ENCODE measurements around the gene PHF5A. TPM values are rescaled to one million over a fixed set of nuclear protein-coding genes. Genes with fewer than 3 reads are reported as not detected.
A peak's percentile ranks its signal among the peaks of the same experiment; 100 is the strongest.

Gene PHF5A
- total and polyA plus RNA-seq, 10 of the 15 experiments (the other 5 are each of a cell fraction or from before 2014, with no cell fraction given), result 40.5 to 115 (median 79.2) TPM

- TF ChIP-seq CREB1 (IDR thresholded peaks at IDR 0.05; ENCODE audit: low read depth) (no peak), NR2F1 (conservative IDR thresholded peaks at IDR 0.05) (peak; percentile 91), BHLHE40 (IDR thresholded peaks at IDR 0.05; ENCODE audit: borderline replicate concordance in 1 of 2, low read depth in 2 of 2, low read length in 1 of 2) (peak; percentile 59 to 80; a peak in 3 of 4 replicates), ATF7 (IDR thresholded peaks at IDR 0.05; ENCODE audit: low read depth) (no peak), ZBED1 (IDR thresholded peaks at IDR 0.05; ENCODE audit: borderline replicate concordance) (0 out of 2 replicates have a peak, but pooled peaks have one; percentile 86), E2F4 (IDR thresholded peaks at IDR 0.05; ENCODE audit: low read depth, low read length) (no peak), PAX8 (IDR thresholded peaks at IDR 0.05) (no peak), NR2C1 (IDR thresholded peaks at IDR 0.05) (peak; percentile 69), ZNF207 (IDR thresholded peaks at IDR 0.05; ENCODE audit: borderline replicate concordance) (peak; percentile 94; the same call in 1 of the 2 replicates), ESRRA (IDR thresholded peaks at IDR 0.05; ENCODE audit: low read length) (peak; percentile 22; the same call in 1 of the 2 replicates), SUPT20H (IDR thresholded peaks at IDR 0.05; ENCODE audit: borderline replicate concordance, control insufficient read depth, low read depth, low read length) (no peak), TCF7 (IDR thresholded peaks at IDR 0.05; ENCODE audit: borderline replicate concordance) (no peak), IRF3 (IDR thresholded peaks at IDR 0.05) (peak; percentile 36; the same call in 1 of the 2 replicates), POLR2AphosphoS5 (IDR thresholded peaks at IDR 0.05; ENCODE audit: low read length) (peak; percentile 97), SMAD5 (IDR thresholded peaks at IDR 0.05; ENCODE audit: low read depth) (peak; percentile 98), SREBF1 (IDR thresholded peaks at IDR 0.05; ENCODE audit: low read length) (no peak), CHD4 (IDR thresholded peaks at IDR 0.05) (no peak), USF1 (IDR thresholded peaks at IDR 0.05; ENCODE audit: borderline replicate concordance, extremely low read length, insufficient read depth, low read depth, low read length) (no peak), ZBTB11 (CRISPR knock-in tag; IDR thresholded peaks at IDR 0.05) (peak; percentile 48), JUND (IDR thresholded peaks at IDR 0.05; ENCODE audit: low read depth, low read length) (no peak), IRF4 (IDR thresholded peaks at IDR 0.05; ENCODE audit: low read depth, low read length) (peak; percentile 48; the same call in 1 of the 2 replicates), ZNF24 (IDR thresholded peaks at IDR 0.05) (no peak; the same call in 1 of the 2 replicates), POLR2AphosphoS2 (IDR thresholded peaks at IDR 0.05; ENCODE audit: low read depth, low read length) (peak; percentile 98), CBX5 (IDR thresholded peaks at IDR 0.05; ENCODE audit: low read depth) (no peak)
These were observed 21.7 kb downstream of the PHF5A start, which contains the start of gene TOB2 (continued) for GRCh38 chr22:41446639-41447434.
